GM19468 (cell line): Measurements from ENCODE around the gene TSPY1.
"Not testable (repeated sequence)": the region's sequence is repeated elsewhere in the genome, so short reads cannot be mapped to it uniquely, and the experiment has no call there.

Experiments
- ATAC-seq: cut with Tn5 transposase; IDR thresholded peaks from one replicate; pipeline ENCODE4 v1.9.1; 2021; ENCODE audit warnings: mild to moderate bottlenecking, moderate library complexity, moderate number of reproducible peaks; ENCODE audit not compliant: unreplicated experiment; ENCODE audit errors: extremely low read depth

TSPY1 gene, protein sequence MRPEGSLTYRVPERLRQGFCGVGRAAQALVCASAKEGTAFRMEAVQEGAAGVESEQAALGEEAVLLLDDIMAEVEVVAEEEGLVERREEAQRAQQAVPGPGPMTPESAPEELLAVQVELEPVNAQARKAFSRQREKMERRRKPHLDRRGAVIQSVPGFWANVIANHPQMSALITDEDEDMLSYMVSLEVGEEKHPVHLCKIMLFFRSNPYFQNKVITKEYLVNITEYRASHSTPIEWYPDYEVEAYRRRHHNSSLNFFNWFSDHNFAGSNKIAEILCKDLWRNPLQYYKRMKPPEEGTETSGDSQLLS

DNA sequence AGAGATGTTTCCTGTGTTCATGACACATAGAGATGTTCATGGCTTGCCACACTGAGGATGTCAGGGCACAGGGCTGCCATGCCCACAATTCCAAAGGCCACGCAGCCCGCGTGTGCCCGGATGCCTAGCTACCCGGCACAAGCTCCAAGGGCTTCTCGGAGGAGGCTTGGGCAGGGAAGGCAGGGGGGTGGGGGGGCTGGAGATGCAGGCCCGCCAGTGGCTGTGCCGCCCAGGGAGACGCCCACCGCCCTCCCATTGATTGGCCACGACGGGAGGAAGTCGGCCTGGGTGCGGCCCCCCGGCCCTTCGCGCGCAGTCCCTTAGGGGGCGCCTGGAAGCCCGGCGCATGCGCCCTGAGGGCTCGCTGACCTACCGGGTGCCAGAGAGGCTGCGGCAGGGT is at the start of gene TSPY1:
Gene TSPY1 (plus strand): TSS at position 301 of the 400 bp plus-strand sequence. CDS start 46 bp downstream, at position 347.
- ATAC-seq, result not testable (repeated sequence)

DNA sequence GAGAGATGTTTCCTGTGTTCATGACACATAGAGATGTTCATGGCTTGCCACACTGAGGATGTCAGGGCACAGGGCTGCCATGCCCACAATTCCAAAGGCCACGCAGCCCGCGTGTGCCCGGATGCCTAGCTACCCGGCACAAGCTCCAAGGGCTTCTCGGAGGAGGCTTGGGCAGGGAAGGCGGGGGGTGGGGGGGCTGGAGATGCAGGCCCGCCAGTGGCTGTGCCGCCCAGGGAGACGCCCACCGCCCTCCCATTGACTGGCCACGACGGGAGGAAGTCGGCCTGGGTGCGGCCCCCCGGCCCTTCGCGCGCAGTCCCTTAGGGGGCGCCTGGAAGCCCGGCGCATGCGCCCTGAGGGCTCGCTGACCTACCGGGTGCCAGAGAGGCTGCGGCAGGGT is 20.2 kb downstream of the TSPY1 start, which contains the start of gene TSPY9:
Gene TSPY9 (plus strand): TSS at position 301 of the 400 bp plus-strand sequence. CDS start 46 bp downstream, at position 347.
- not testable (repeated sequence) for ATAC-seq

DNA sequence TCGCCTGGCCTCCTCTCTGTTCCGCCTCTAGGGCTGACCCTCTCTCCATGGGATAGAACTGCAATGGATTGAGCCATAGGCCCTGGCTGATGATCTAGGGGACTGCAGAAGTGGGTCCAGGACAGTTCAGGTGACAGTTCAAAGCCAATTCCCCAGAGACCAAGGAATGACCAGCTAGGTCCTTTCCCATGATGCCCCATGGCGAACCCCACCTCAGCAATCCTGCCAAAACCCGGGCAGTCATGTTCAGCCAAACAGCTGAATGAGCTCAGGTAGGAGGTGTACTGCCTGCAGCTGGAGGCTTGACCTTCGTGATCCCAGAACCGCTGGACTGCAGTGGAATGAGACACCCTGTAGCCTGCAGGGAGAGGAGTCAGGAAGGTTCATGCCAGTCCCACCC is 37.6 kb downstream of the TSPY1 start:
- ATAC-seq, result not testable (repeated sequence)

DNA sequence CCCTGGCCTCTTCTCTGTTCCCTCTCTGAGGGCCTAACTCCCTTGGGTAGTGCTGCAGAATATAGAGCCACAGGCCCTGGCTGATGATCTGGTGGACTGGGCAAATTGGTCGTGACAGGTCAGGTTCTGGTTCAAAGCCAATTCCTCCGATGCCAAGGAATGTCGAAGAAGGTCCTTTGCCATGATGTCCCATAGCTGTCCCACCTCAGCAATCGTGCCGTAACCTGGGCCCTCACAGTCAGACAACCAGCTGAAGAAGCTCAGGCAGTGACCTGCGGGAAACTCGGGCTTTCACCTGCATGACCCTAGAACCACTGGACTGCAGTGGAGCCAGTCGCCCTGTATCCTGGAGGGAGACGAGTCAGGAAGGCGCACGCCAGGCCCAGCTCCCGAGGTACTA is 49.5 kb downstream of the TSPY1 start:
- not testable (repeated sequence) for ATAC-seq
